Hematopoietic multipotent progenitor cell (in vitro differentiated cells): ENCODE data around the gene VTI1A. TPM values are rescaled to one million over a fixed set of nuclear protein-coding genes. Genes with fewer than 3 reads are reported as not detected.
"Not testable (repeated sequence)": the region's sequence is repeated elsewhere in the genome, so short reads cannot be mapped to it uniquely, and the experiment has no call there.

Experiments used
- DNase-seq, 3 donors: peaks; one replicate each; pipeline ENCODE4 v3.0.0-alpha.2; 2011 to 2015; ENCODE audit warnings: low read depth in 2 of 3, low spot score in 2 of 3
- total RNA-seq: library from RNA; depleted of rRNA; stranded (reverse); fragments of >200 nt; gene quantifications from one replicate; pipeline ENCODE4 v1.2.3, GENCODE V29; 2012

Gene VTI1A
- total RNA-seq, 1 donor: 20.7 TPM

GRCh38 chr10:112538168-112538567 lies 91.2 kb downstream of the VTI1A start:
- no peak for DNase-seq

GRCh38 chr10:112539340-112539739 lies 92.3 kb downstream of the VTI1A start:
- no peak for DNase-seq

GRCh38 chr10:112542823-112543222 lies 95.8 kb downstream of the VTI1A start:
- DNase-seq: not testable (repeated sequence)

GRCh38 chr10:112546474-112546873 lies 99.5 kb downstream of the VTI1A start:
- no peak for DNase-seq

GRCh38 chr10:112548535-112549276 lies 101.7 kb downstream of the VTI1A start:
- DNase-seq: no peak

GRCh38 chr10:112552593-112553110 lies 105.6 kb downstream of the VTI1A start:
- no peak for DNase-seq

- no peak for DNase-seq
Measured at GRCh38 chr10:112553315-112553714, 106.3 kb downstream of the VTI1A start.

- DNase-seq: no peak
Measured at GRCh38 chr10:112554263-112554662, 107.2 kb downstream of the VTI1A start.

- DNase-seq: no peak
Measured at GRCh38 chr10:112557197-112557596, 110.2 kb downstream of the VTI1A start.

GRCh38 chr10:112558476-112559142 lies 111.6 kb downstream of the VTI1A start:
- no peak for DNase-seq

GRCh38 chr10:112559349-112559748 lies 112.3 kb downstream of the VTI1A start:
- no peak for DNase-seq

GRCh38 chr10:112562122-112562521 lies 115.1 kb downstream of the VTI1A start:
- DNase-seq: no peak

GRCh38 chr10:112562809-112563663 lies 116.0 kb downstream of the VTI1A start:
- no peak for DNase-seq

- no peak for DNase-seq
Measured at GRCh38 chr10:112564337-112564736, 117.3 kb downstream of the VTI1A start.

GRCh38 chr10:112565434-112566053 lies 118.5 kb downstream of the VTI1A start:
- peak in 2 of 3 donors; percentile 47 to 81 for DNase-seq

- DNase-seq: no peak
Measured at GRCh38 chr10:112570585-112570984, 123.6 kb downstream of the VTI1A start.

- DNase-seq: no peak
Measured at GRCh38 chr10:112579578-112579977, 132.6 kb downstream of the VTI1A start.

- DNase-seq: no peak
Measured at GRCh38 chr10:112580267-112580666, 133.3 kb downstream of the VTI1A start.

- no peak for DNase-seq
Measured at GRCh38 chr10:112581921-112582320, 134.9 kb downstream of the VTI1A start.

- DNase-seq: no peak
Measured at GRCh38 chr10:112583236-112583939, 136.4 kb downstream of the VTI1A start.
